Measurements from ENCODE around the gene ACAD9. TPM values are rescaled to one million over a fixed set of nuclear protein-coding genes. Genes with fewer than 3 reads are reported as not detected.
A peak's percentile ranks its signal among the peaks of the same experiment; 100 is the strongest.

Gene ACAD9
- total and polyA plus RNA-seq, 8 donors: 17.1 to 160 (median 23.4) TPM

- intact Hi-C loops (cut with DNase I; ENCODE audit: low total_unique reads): no loop called here
- WGBS, 5 donors: 80 to 87% (median 86%) methylated on average over 9 to 10 of the region's 10 CpGs
- Histone ChIP-seq H3K27me3 (no peaks in the 10 kb centered on the region), H3K4me1 (peaks cover 3 to 20% (median 16%) of the 10 kb centered on the region in 4 donors), H3K36me3 (no peaks in the 10 kb centered on the region), H3K4me3 (no peak overlapping the region), H3K9me3 (no peaks in the 10 kb centered on the region), H3K27ac (no peak overlapping the region)
- DNase-seq: no peak
- TF ChIP-seq POLR2A (IDR thresholded peaks at IDR 0.05) (no peak), POLR2AphosphoS5 (IDR thresholded peaks at IDR 0.05) (no peak), EP300 (IDR thresholded peaks at IDR 0.05) (no peak), CTCF (IDR thresholded peaks at IDR 0.05) (no peak)
Measured at GRCh38 chr3:128841926-128842920, 37.2 kb upstream of the ACAD9 start.

GRCh38 chr3:128844502-128844901, 34.9 kb upstream of the ACAD9 start:
- TF ChIP-seq POLR2AphosphoS5 (IDR thresholded peaks at IDR 0.05) (no peak), CTCF (IDR thresholded peaks at IDR 0.05) (no peak), POLR2A (IDR thresholded peaks at IDR 0.05) (no peak), EP300 (IDR thresholded peaks at IDR 0.05) (no peak)
- H3K4me3 ChIP-seq: no peak overlapping the region
- H3K27me3 ChIP-seq: no peaks in the 10 kb centered on the region
- no peaks in the 10 kb centered on the region for H3K36me3 ChIP-seq
- peaks cover 3 to 20% (median 16%) of the 10 kb centered on the region in 4 donors for H3K4me1 ChIP-seq
- intact Hi-C loops (cut with DNase I; ENCODE audit: low total_unique reads): no loop called here
- 89 to 97% (median 95%) methylated on average over 6 of the region's 6 CpGs for WGBS, 5 donors
- no peak for DNase-seq
- no peaks in the 10 kb centered on the region for H3K9me3 ChIP-seq
- H3K27ac ChIP-seq: no peak overlapping the region

- H3K27ac ChIP-seq: peak overlapping the region in 2 of 5 donors; percentile 68 to 80
- H3K4me1 ChIP-seq: peaks cover 3 to 20% (median 16%) of the 10 kb centered on the region in 4 donors
- WGBS, 5 donors: 28 to 40% (median 39%) methylated on average over 12 to 14 of the region's 14 CpGs
- H3K36me3 ChIP-seq: no peaks in the 10 kb centered on the region
- intact Hi-C loops (cut with DNase I; ENCODE audit: low total_unique reads): no loop called here
- H3K27me3 ChIP-seq: no peaks in the 10 kb centered on the region
- H3K4me3 ChIP-seq: peak overlapping the region; percentile 48 to 58 (median 50)
- DNase-seq: peak in 1 of 2 donors; percentile 40
- TF ChIP-seq EP300 (IDR thresholded peaks at IDR 0.05) (no peak), POLR2A (IDR thresholded peaks at IDR 0.05) (no peak), CTCF (IDR thresholded peaks at IDR 0.05) (no peak), POLR2AphosphoS5 (IDR thresholded peaks at IDR 0.05) (no peak)
- H3K9me3 ChIP-seq: no peaks in the 10 kb centered on the region
Measured at GRCh38 chr3:128845119-128845777, 34.2 kb upstream of the ACAD9 start.

GRCh38 chr3:128845778-128846485, 33.5 kb upstream of the ACAD9 start:
- no peaks in the 10 kb centered on the region for H3K36me3 ChIP-seq
- H3K4me3 ChIP-seq: peak overlapping the region; percentile 48 to 58 (median 50)
- H3K9me3 ChIP-seq: no peaks in the 10 kb centered on the region
- DNase-seq: peak; percentile 85 to 89
- intact Hi-C loops (cut with DNase I; ENCODE audit: low total_unique reads): no loop called here
- peaks cover 3 to 20% (median 16%) of the 10 kb centered on the region in 4 donors for H3K4me1 ChIP-seq
- peak overlapping the region; percentile 26 to 80 (median 47) for H3K27ac ChIP-seq
- no peaks in the 10 kb centered on the region for H3K27me3 ChIP-seq
- TF ChIP-seq CTCF (IDR thresholded peaks at IDR 0.05) (peak in 5 of 7 experiments; percentile 38 to 71 (median 46)), POLR2AphosphoS5 (IDR thresholded peaks at IDR 0.05) (no peak)
- 2 to 12% (median 4%) methylated on average over 6 to 32 of the region's 32 CpGs for WGBS, 5 donors
